Kidney epithelial cell (primary cell): ENCODE results near the gene NRIP1. TPM values are rescaled to one million over a fixed set of nuclear protein-coding genes. Genes with fewer than 3 reads are reported as not detected.

Experiments
- DNase-seq: peaks from one replicate; pipeline ENCODE4 v3.0.0-alpha.2; 2010; ENCODE audit warnings: low read depth
- H3K27me3 ChIP-seq: 2 replicates; pipeline ENCODE4 v1.6.0; 2011; ENCODE audit warnings: low read length; ENCODE audit not compliant: control insufficient read depth, insufficient read depth
- H3K36me3 ChIP-seq: 2 replicates; pipeline ENCODE4 v1.5.1; 2011; ENCODE audit warnings: low read length; ENCODE audit not compliant: control insufficient read depth, insufficient read depth
- H3K4me3 ChIP-seq: 2 replicates; pipeline ENCODE4 v1.5.1; 2011; ENCODE audit warnings: low read depth, mild to moderate bottlenecking, control low read depth, low read length
- total RNA-seq: library from RNA; depleted of rRNA; stranded (reverse); fragments of >200 nt; gene quantifications from 2 replicates; pipeline ENCODE4 v1.2.3, GENCODE V29; 2015
- TF ChIP-seq, protein P1 (sequence below): IDR thresholded peaks from 2 replicates; pipeline ENCODE4 v1.5.1; 2011; ENCODE audit warnings: mild to moderate bottlenecking, moderate library complexity, low read length, control low read depth, inconsistent platforms; ENCODE audit not compliant: insufficient read depth, poor library complexity, severe bottlenecking

Gene NRIP1
- total RNA-seq, 1 donor from 2014 or later = 52.6 TPM

DNA sequence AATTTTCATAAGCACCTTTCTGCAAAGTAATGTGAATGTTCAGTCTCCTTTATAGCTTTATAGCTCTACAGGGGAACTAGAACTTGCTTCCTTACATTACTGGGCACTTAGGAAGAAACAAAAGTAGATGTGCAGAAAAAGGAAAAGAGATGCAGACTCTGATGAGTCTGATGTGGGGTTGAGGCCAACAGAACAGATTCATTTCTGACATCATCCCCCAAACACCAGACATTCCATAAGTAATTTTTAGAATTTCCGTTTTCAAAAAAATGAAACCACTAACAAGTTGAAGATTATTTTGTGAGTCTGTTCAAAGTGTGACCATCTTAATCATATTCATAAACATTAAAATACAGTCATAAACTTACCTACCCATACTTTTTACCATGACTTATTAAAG lies 96.0 kb downstream of the NRIP1 start:
- no peaks in the 10 kb centered on the region for H3K27me3 ChIP-seq
- peaks cover 7% of the 10 kb centered on the region for H3K36me3 ChIP-seq
- DNase-seq = no peak
- TF ChIP-seq, protein P1, sequence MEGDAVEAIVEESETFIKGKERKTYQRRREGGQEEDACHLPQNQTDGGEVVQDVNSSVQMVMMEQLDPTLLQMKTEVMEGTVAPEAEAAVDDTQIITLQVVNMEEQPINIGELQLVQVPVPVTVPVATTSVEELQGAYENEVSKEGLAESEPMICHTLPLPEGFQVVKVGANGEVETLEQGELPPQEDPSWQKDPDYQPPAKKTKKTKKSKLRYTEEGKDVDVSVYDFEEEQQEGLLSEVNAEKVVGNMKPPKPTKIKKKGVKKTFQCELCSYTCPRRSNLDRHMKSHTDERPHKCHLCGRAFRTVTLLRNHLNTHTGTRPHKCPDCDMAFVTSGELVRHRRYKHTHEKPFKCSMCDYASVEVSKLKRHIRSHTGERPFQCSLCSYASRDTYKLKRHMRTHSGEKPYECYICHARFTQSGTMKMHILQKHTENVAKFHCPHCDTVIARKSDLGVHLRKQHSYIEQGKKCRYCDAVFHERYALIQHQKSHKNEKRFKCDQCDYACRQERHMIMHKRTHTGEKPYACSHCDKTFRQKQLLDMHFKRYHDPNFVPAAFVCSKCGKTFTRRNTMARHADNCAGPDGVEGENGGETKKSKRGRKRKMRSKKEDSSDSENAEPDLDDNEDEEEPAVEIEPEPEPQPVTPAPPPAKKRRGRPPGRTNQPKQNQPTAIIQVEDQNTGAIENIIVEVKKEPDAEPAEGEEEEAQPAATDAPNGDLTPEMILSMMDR = no peak
- H3K4me3 ChIP-seq = no peak overlapping the region

DNA sequence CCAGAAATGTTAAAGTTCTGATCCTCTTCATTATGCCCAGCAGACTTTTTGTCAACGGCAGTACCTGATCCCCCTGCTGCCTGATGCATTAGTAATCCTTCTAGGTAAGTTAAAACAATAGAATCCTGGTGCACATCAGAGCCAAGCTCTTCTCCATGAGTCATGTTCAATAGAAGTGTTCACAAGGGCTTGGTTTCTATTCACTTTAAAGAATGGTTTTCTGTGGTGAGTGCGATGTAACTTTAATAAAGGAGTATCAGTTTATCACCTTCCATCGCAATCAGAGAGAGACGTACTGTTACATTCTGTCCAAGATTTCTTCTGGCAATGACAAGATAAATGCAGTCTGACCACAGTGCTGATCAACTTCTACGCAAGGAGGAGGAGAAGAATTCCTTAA lies 96.8 kb downstream of the NRIP1 start:
- TF ChIP-seq, protein P1 = no peak
- no peak for DNase-seq

DNA sequence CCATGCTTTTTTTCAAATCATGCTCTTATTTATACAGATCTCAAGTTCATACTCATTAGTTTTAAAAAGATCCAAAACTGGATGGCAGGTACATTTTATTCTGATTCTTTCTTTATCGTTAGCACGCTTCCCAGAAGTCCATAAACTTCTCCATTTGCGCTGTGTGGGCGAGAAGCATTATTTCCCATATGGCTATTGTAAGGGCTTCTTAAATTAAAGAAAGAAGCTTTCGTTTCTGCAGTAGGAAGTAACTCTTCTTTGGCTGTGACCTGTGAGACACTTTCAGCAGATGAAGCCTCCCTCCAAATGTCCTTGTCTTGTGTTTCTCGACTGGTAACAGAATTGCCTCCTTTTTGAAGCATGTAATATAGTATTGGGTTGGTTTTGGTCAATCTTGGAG lies 100.2 kb downstream of the NRIP1 start:
- no peak overlapping the region for H3K4me3 ChIP-seq
- TF ChIP-seq, protein P1 = no peak
- no peaks in the 10 kb centered on the region for H3K27me3 ChIP-seq
- H3K36me3 ChIP-seq = peaks cover 7% of the 10 kb centered on the region
- DNase-seq = no peak

More for the DNA sequence above, 96.8 kb downstream of the NRIP1 start:
- Histone ChIP-seq H3K36me3 (peaks cover 7% of the 10 kb centered on the region), H3K27me3 (no peaks in the 10 kb centered on the region), H3K4me3 (no peak overlapping the region)

DNA sequence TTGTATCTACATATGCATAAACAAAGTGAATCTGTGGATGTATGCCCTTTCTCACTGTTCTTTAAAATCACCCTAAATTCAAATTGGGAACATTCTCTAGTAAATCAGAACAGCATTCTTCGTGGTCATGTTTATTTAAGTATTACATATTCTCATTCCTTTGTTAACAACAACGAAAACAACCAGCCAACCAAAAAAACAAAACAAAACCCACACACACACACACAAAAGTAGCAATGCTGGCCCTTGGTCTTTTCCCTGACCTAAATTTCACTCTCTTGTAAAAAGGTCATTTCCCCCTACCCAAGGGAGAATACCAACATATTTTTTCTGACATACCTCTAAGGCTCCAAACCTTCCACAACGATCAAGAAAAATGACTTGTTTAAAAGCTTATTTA lies 102.6 kb downstream of the NRIP1 start:
- Histone ChIP-seq H3K4me3 (no peak overlapping the region), H3K36me3 (peaks cover 4% of the 10 kb centered on the region), H3K27me3 (no peaks in the 10 kb centered on the region)
- no peak for DNase-seq
- TF ChIP-seq, protein P1 = no peak

DNA sequence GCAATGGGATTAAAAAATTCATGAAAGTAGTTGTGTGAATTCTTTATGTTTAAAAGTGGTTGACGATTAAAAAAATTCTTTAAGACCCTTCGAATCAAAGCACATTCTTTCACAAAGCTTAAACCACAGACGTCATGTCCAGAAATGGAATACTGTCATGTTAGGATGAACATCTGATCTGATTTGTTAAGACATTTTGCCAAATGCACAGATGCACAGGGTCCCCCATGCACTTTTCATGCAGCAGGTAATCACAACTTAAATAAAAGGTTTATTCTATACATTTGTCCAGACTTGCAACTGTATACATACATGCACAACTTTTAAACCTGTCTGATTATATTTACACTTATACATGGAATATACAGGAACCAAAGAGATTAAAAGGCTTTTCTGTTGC lies 103.3 kb downstream of the NRIP1 start:
- DNase-seq = no peak
- TF ChIP-seq, protein P1 = no peak

DNA sequence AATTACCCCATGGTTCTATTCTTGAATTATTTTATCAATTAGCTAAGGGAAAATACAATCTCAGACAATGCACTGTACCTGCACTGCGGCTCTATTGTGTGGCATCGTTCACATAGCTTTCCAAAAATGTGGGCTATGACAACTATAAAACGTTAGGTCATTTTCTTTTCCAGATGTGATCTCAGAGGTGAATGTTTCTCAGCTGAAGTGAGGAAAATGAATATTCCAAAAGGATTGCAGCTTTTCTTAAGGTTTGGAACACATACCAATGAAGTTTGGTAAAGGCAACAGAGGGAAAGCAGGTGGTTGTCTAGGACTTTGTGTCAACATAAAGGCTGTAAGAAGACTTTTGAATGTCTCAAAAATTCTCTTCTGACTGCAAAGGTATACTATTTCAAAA lies 105.5 kb downstream of the NRIP1 start:
- H3K36me3 ChIP-seq = no peaks in the 10 kb centered on the region
- DNase-seq = no peak
- TF ChIP-seq, protein P1 = no peak
- no peak overlapping the region for H3K4me3 ChIP-seq
- H3K27me3 ChIP-seq = no peaks in the 10 kb centered on the region

More for the DNA sequence above, 103.3 kb downstream of the NRIP1 start:
- no peak overlapping the region for H3K4me3 ChIP-seq
- H3K36me3 ChIP-seq = peaks cover 3% of the 10 kb centered on the region
- H3K27me3 ChIP-seq = no peaks in the 10 kb centered on the region
